Activated gamma-delta T cell treated with anti-CD3 and anti-CD28 coated beads, Interleukin-2, amount 50 U/mL, for 16 hours (primary cell): ENCODE results near the gene ATXN1L.
"Not testable (repeated sequence)": the region's sequence is repeated elsewhere in the genome, so short reads cannot be mapped to it uniquely, and the experiment has no call there.

Experiments
- DNase-seq: peaks from one replicate; pipeline ENCODE4 v3.0.0-alpha.2; 2020; ENCODE audit warnings: low read depth

ATXN1L gene

GRCh38 chr16:71852158-71852557 lies 6.4 kb downstream of the ATXN1L start:
- DNase-seq = no peak

DNA sequence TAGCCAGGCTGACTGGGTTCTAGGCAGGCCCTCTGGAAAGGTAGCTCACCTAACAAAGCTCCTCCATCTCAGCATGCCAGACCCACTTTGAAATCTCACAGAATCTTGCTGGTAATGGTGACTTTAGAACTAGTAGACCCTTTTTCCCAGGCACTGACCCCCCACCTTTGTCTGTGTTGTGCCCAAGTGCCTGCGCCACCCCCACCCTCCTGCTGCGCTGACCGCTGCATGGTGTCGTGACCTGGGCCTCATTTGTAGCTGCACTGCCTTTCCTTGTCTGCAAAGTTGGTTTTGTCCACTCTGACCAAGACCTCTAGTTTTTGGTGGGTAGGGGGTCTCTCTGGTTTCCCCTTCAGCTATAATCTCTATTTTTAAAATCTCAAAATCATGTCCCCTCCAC lies 6.8 kb downstream of the ATXN1L start:
- no peak for DNase-seq

GRCh38 chr16:71853413-71853812 lies 7.6 kb downstream of the ATXN1L start:
- DNase-seq = no peak

DNA sequence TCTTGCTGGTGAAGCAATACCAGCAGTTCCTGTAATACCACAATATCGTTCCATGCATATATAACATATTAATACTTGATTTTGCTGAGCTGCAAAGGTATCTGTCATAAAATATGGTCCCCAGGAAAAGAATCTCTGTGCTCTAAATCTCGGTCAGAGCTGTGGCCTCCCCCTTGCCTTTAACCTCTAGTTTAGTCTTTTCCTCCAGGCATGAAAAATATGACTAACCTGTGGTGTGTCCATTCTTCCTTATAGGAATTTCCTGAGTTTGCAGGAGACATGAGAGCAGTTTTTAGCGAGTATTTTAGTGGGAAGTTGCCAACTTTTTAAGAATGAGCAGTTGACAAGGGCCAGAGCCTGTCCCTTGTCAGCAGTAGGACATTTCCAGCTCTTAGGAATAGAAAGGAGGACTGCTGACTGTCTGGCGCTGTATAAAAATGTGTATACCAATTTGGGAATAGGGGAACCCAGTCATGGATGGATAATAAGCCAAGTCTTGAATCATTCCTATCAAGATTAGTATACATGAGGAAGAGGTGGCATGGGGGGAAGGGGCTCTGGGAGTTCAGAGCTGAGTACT lies 8.7 kb downstream of the ATXN1L start:
- no peak for DNase-seq

GRCh38 chr16:71855937-71856662 lies 10.3 kb downstream of the ATXN1L start:
- no peak for DNase-seq

DNA sequence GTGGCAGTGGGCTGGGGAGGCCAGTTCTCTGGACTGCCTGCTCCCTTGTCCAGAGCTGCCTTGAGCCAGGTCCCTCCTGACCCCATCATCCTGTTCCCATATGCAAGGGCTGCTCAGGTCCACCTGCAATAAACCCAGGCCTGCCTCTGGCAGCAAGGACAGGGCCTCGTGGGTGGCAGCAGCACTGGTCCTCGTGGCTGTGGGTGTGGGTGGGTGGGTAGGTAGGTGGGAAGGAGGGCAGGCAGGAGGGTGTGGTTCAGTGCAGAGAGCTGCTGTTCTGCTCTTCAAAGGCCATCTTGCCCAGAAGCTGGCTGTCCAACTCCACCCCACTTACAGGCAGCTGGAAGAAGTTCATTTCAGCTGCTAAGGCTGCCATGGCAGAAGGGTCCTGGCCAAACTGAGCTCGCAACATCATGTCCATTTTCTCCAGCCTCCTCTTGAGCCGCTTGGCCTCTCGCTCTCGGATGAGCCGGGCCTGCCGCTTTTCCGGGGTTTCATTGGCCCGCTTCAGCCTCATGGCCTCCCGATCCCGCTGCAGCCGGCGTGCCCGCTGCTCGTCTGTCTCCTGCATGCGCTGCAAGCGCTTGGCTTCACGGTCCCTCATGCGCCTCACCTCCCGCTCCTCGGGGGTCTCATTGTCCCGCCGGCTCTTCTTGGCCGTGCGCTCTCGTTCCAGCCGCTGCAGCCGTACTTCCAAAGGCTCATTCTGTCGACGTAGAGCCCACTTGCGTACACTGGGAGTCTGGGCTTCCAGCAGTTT lies 14.2 kb downstream of the ATXN1L start:
- DNase-seq = no peak

- DNase-seq = no peak
These were observed 18.2 kb downstream of the ATXN1L start for GRCh38 chr16:71863995-71864394.

GRCh38 chr16:71865173-71865863 lies 19.5 kb downstream of the ATXN1L start:
- DNase-seq = no peak

DNA sequence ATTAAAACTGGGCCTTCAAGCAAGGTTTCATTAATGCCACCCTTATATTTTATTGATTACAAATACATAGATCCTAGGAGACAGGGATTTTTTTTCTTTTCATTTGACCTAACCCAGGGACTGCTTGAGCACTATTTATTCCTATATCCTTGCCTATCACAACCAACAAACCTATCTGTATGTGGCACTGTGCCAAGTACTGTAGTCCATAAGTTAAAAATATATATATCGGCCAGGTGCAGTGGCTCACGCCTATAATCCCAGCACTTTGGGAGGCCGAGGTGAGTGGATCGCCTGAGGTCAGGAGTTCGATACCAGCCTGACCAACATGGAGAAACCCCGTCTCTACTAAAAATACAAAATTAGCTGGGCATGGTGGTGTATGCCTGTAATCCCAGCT lies 21.4 kb downstream of the ATXN1L start:
- DNase-seq = not testable (repeated sequence)

- DNase-seq = no peak
These were observed 22.2 kb downstream of the ATXN1L start for GRCh38 chr16:71867939-71868338.

DNA sequence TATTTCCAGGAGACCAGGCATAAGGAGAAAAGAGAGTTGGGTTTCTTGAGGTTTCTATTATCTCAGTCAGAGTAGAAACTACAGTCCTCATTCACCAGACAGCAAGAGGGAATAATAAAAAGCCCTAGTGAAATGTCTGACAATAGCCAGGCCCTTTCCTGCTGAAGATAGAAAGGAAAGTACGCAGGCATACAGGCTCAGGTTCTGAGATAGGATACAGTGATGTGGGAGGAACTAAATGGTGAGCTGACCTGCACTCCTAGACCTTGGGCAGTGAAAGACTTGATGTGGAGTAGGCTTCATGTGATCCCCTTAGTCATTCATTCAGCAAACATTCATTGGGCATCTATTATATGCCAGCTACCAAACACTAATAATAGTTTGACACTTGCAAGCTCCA lies 23.3 kb downstream of the ATXN1L start:
- DNase-seq = no peak

- DNase-seq = no peak
These were observed 25.0 kb downstream of the ATXN1L start for GRCh38 chr16:71870818-71871217.

DNA sequence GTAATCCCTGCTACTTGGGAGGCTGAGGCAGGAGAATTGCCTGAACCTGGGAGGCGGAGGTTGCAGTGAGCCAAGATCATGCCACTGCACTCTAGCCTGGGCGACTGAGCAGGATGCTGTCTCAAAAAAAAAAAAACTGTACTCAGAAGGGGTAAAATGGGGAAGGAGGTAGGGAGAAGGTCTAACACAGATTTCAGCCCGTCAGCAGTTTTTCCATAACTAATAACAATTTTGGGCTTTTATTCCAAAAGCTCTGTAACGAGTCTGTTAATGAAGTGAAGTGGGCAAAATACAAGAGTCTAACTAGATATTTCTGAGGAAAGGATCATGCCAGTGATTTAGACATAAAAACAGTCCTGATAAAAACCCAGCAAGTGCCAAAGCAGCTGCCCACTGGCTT lies 27.4 kb downstream of the ATXN1L start:
- no peak for DNase-seq

DNA sequence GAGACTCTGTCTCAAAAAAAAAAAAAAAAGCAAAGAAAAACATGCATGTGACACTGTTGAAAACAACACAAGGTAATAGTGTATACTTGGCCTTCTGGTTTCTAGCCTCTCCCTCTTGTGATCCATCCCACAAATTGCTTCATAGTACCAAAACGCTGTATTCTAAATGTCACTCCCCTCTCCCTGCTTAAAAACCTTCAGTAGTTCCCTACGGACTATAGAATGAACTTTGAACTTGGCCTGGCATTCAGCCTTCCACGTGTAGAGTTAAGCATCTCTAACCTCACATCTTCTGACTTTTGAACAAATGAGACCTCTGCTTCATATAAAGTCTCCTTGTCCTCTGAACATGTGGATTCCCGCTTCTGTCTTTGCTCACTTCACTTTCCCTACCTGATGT lies 33.1 kb downstream of the ATXN1L start:
- no peak for DNase-seq

DNA sequence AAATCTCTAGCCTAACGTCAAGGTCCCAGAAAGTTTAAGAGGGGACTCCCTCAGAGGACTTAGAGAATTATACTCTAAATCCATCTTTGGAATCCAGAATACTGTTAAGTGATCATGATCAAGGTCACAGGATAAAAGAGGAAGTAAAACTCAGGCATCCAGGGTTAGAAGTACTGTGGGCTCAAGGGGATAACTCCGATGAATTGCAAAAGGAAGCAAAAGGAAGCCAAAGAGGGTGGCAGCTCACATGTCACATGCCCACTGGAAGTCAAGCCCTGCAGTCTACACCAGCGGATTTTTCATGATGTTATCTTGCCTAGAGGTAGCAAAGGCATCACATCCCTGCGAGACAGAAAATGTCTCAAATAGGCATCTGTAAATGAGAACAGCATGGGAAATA lies 34.4 kb downstream of the ATXN1L start:
- DNase-seq = no peak

GRCh38 chr16:71882505-71883167 lies 36.9 kb downstream of the ATXN1L start:
- peak; percentile 67 for DNase-seq

- DNase-seq = peak; percentile 49
These were observed 37.5 kb downstream of the ATXN1L start for GRCh38 chr16:71883168-71883848.

- DNase-seq = peak; percentile 58
These were observed 38.3 kb downstream of the ATXN1L start, which contains the start of gene ZNF821 for GRCh38 chr16:71883849-71884638. Gene ZNF821 (minus strand): TSS chr16:71884182. CDS start chr16:71879946, 4,236 bp downstream.

DNA sequence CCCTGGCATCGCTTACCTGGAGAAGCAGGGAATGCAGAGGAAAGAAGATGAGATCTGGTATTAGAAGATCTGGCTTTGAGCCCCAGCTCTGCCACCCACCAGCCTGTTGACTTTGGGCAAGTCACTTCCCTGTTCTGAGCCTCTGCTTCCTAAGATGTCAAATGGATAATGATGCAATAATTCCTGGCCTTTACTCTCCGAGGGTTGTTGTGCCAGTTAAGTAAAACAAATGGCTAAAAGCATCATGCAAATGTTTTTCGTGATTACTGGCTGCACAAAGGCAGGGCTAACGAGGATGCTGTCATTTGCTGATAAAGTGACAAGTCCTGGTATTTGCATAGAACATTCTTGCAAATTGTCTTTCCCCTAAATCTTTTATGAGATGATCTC lies 39.5 kb downstream of the ATXN1L start:
- DNase-seq = no peak

DNA sequence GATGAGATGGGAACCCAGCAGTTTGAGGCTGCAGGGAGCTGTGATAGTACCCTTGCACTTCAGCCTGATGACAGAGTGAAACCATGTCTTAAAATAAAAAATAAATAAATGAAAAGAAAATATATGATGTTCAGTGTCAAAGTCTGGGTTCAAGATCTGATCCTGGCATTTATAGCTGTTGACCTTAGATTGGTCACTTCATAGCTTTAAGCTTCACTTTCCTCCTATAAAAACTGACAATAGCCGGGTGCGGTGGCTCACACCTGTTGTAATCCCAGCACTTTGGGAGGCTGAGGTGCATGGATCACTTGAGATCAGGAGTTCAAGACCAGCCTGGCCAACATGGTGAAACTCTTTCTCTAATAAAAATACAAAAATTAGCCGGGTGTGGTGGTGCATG lies 43.4 kb downstream of the ATXN1L start:
- no peak for DNase-seq

- no peak for DNase-seq
These were observed 48.1 kb downstream of the ATXN1L start for GRCh38 chr16:71893888-71894228.
